HepG2 (cell line): ENCODE data around the gene BAIAP2L2. TPM values are rescaled to one million over a fixed set of nuclear protein-coding genes. Genes with fewer than 3 reads are reported as not detected.
A peak's percentile ranks its signal among the peaks of the same experiment; 100 is the strongest.

Experiments used
- AGO1 ChIP-seq: fragments of 200-400 bp; formaldehyde crosslinking; IDR thresholded peaks from 2 replicates; pipeline ENCODE4 v1.6.1; 2017; ENCODE audit warnings: mild to moderate bottlenecking, low read depth, low read length, moderate library complexity; ENCODE audit not compliant: poor library complexity, severe bottlenecking
- CENPT ChIP-seq: sonication (generic); formaldehyde crosslinking; IDR thresholded peaks from 2 replicates; pipeline ENCODE4 v1.8.0; 2022; ENCODE audit warnings: low read depth, mild to moderate bottlenecking, moderate library complexity, missing genetic modification reagents
- FLYWCH1 ChIP-seq: sonication (generic); formaldehyde crosslinking; IDR thresholded peaks from 2 replicates; pipeline ENCODE4 v1.8.1; 2023; ENCODE audit warnings: mild to moderate bottlenecking, missing genetic modification reagents
- FUBP1 ChIP-seq: sonication (generic); formaldehyde crosslinking; IDR thresholded peaks from 2 replicates; pipeline ENCODE4 v1.5.1; 2020; ENCODE audit warnings: missing genetic modification reagents, mild to moderate bottlenecking, borderline replicate concordance
- HDAC2 ChIP-seq: sonication (generic); formaldehyde crosslinking; IDR thresholded peaks from 2 replicates; pipeline ENCODE4 v1.4.0; 2020; ENCODE audit warnings: missing genetic modification reagents
- JUND ChIP-seq: sonication (generic); formaldehyde crosslinking; IDR thresholded peaks from 2 replicates; pipeline ENCODE4 v1.8.0; 2022; ENCODE audit warnings: mild to moderate bottlenecking, missing genetic modification reagents
- MAF1 ChIP-seq: sonication (generic); formaldehyde crosslinking; IDR thresholded peaks from 2 replicates; pipeline ENCODE4 v1.5.0; 2020; ENCODE audit warnings: missing genetic modification reagents, borderline replicate concordance
- MEF2D ChIP-seq: sonication (generic); formaldehyde crosslinking; IDR thresholded peaks from 2 replicates; pipeline ENCODE4 v1.5.1; 2020; ENCODE audit warnings: mild to moderate bottlenecking, missing genetic modification reagents
- MTA3 ChIP-seq: sonication (generic); formaldehyde crosslinking; IDR thresholded peaks from 2 replicates; pipeline ENCODE4 v1.4.0; 2020; ENCODE audit warnings: missing genetic modification reagents
- NFIB ChIP-seq: sonication (generic); formaldehyde crosslinking; IDR thresholded peaks from 2 replicates; pipeline ENCODE4 v1.9.0; 2021; ENCODE audit warnings: missing genetic modification reagents, mild to moderate bottlenecking, borderline replicate concordance
- SALL1 ChIP-seq: sonication (generic); formaldehyde crosslinking; IDR thresholded peaks from 2 replicates; pipeline ENCODE4 v1.8.0; 2022; ENCODE audit warnings: mild to moderate bottlenecking, missing genetic modification reagents
- SRSF1 ChIP-seq: fragments of 200-400 bp; formaldehyde crosslinking; optimal IDR thresholded peaks from 2 replicates; pipeline ENCODE3; 2017; ENCODE audit warnings: mild to moderate bottlenecking, low read depth, low read length, moderate library complexity
- SYNCRIP ChIP-seq: fragments of 200-400 bp; formaldehyde crosslinking; IDR thresholded peaks from 2 replicates; pipeline ENCODE4 v1.6.1; 2018; ENCODE audit warnings: mild to moderate bottlenecking, low read depth, low read length; ENCODE audit not compliant: insufficient read depth
- ZBTB1 ChIP-seq: sonication (generic); formaldehyde crosslinking; IDR thresholded peaks from 2 replicates; pipeline ENCODE4 v1.4.0; 2020; ENCODE audit warnings: missing genetic modification reagents, borderline replicate concordance
- ZFP37 ChIP-seq: sonication (generic); formaldehyde crosslinking; IDR thresholded peaks from 2 replicates; pipeline ENCODE4 v1.4.0; 2020; ENCODE audit warnings: missing genetic modification reagents, borderline replicate concordance
- ZNF12 ChIP-seq: sonication (generic); formaldehyde crosslinking; IDR thresholded peaks from 2 replicates; pipeline ENCODE4 v1.5.0; 2020; ENCODE audit warnings: missing genetic modification reagents
- ZNF251 ChIP-seq: sonication (generic); formaldehyde crosslinking; IDR thresholded peaks from 2 replicates; pipeline ENCODE4 v1.9.0; 2021; ENCODE audit warnings: mild to moderate bottlenecking, missing genetic modification reagents
- ZNF253 ChIP-seq: sonication (generic); formaldehyde crosslinking; IDR thresholded peaks from 2 replicates; pipeline ENCODE4 v1.8.0; 2022; ENCODE audit warnings: mild to moderate bottlenecking, missing genetic modification reagents, borderline replicate concordance
- ZNF34 ChIP-seq: sonication (generic); formaldehyde crosslinking; IDR thresholded peaks from 2 replicates; pipeline ENCODE4 v1.4.0; 2020; ENCODE audit warnings: mild to moderate bottlenecking, missing genetic modification reagents, borderline replicate concordance
- ZNF484 ChIP-seq: sonication (generic); formaldehyde crosslinking; IDR thresholded peaks from 2 replicates; pipeline ENCODE4 v1.5.1; 2020; ENCODE audit warnings: mild to moderate bottlenecking, low read depth, missing genetic modification reagents, borderline replicate concordance
- ZNF589 ChIP-seq: sonication (generic); formaldehyde crosslinking; conservative IDR thresholded peaks from 2 replicates; pipeline ENCODE4 v1.8.0; 2022; ENCODE audit warnings: mild to moderate bottlenecking, moderate library complexity, missing genetic modification reagents
- ZNF615 ChIP-seq: sonication (generic); formaldehyde crosslinking; IDR thresholded peaks from 2 replicates; pipeline ENCODE4 v1.5.0; 2020; ENCODE audit warnings: mild to moderate bottlenecking, missing genetic modification reagents, borderline replicate concordance
- ZNF792 ChIP-seq: IDR thresholded peaks from 2 replicates; pipeline ENCODE4 v1.6.1; 2016
- ZSCAN12 ChIP-seq: sonication (generic); formaldehyde crosslinking; IDR thresholded peaks from 2 replicates; pipeline ENCODE4 v1.9.0; 2021; ENCODE audit warnings: mild to moderate bottlenecking, missing genetic modification reagents
- polyA plus RNA-seq, 8 experiments: library from polyadenylated mRNA; depleted of rRNA in 3 of 8; stranded (reverse) in 7 of 8; unstranded in 1 of 8; fragments of >200 nt; fragmentation: Illumina TruSeq in 4 of 8; extraction: Trizol in 4 of 8; gene quantifications; 2 replicates each; pipeline versions ENCODE4 v1.2.1 to v1.2.3, GENCODE V29; 2011 to 2016; ENCODE audit warnings: low read depth in 4 of 8, missing spikeins in 1 of 8, mixed read lengths in 1 of 8; ENCODE audit not compliant: insufficient read depth in 1 of 8
- total RNA-seq, 5 experiments: library from RNA; depleted of rRNA; stranded (reverse); fragments of >200 nt; fragmentation: Illumina TruSeq; extraction: Trizol; gene quantifications; 2 replicates each; pipeline ENCODE4 v1.2.3, GENCODE V29; 2016; ENCODE audit warnings: low read depth in 1 of 5

BAIAP2L2 gene
- total and polyA plus RNA-seq, 2 of the 13 experiments (the other 11 are each of a cell fraction or from before 2014, with no cell fraction given): 4.4 to 7.5 TPM

GRCh38 chr22:38111925-38112355, 1.5 kb upstream of the BAIAP2L2 start (continued):
- TF ChIP-seq FUBP1 (CRISPR knock-in tag) (no peak), CENPT (CRISPR knock-in tag) (no peak), MAF1 (no peak), JUND (CRISPR knock-in tag) (no peak), AGO1 (no peak), SRSF1 (no peak), ZNF615 (no peak), NFIB (no peak), ZNF589 (CRISPR knock-in tag) (no peak), MTA3 (no peak), ZNF792 (CRISPR knock-in tag) (no peak), ZNF12 (CRISPR knock-in tag) (no peak), ZNF484 (CRISPR knock-in tag) (no peak), MEF2D (no peak), ZFP37 (CRISPR knock-in tag) (no peak), ZNF34 (no peak), SYNCRIP (no peak), ZNF251 (CRISPR knock-in tag) (no peak), SALL1 (CRISPR knock-in tag) (peak; percentile 7; the same call in 1 of the 2 replicates), ZSCAN12 (CRISPR knock-in tag) (no peak), FLYWCH1 (CRISPR knock-in tag) (no peak), HDAC2 (CRISPR knock-in tag) (no peak), ZBTB1 (no peak), ZNF253 (CRISPR knock-in tag) (0 out of 2 replicates have a peak, but pooled peaks have one; percentile 26)
